NCI-H187 (cell line): Measurements from ENCODE around the gene UBE2M.
"Not testable (repeated sequence)": the region's sequence is repeated elsewhere in the genome, so short reads cannot be mapped to it uniquely, and the experiment has no call there.

Source experiments
- DNase-seq, 2 experiments: peaks; one replicate each; lab custom pipeline; 2025; lab: John Stamatoyannopoulos, UW

Gene UBE2M

GRCh38 chr19:58511353-58512208, 46.8 kb downstream of the UBE2M start, which contains the start of gene SLC27A5:
TSS of gene SLC27A5 (minus strand) at chr19:58511992. CDS start at chr19:58511955, 37 bp downstream.
- DNase-seq, result no peak

- no peak for DNase-seq
Observed at GRCh38 chr19:58510084-58510862, 48.1 kb downstream of the UBE2M start.

GRCh38 chr19:58509731-58510083, 48.7 kb downstream of the UBE2M start:
- no peak for DNase-seq

- not testable (repeated sequence) for DNase-seq
Observed at GRCh38 chr19:58507602-58508223, 50.7 kb downstream of the UBE2M start.
